ENCODE measurements around the gene USP5. TPM values are rescaled to one million over a fixed set of nuclear protein-coding genes. Genes with fewer than 3 reads are reported as not detected.

The USP5 gene
- total and polyA plus RNA-seq, 2 experiments from 2014 or later: 61.6 to 78.9 TPM

DNA sequence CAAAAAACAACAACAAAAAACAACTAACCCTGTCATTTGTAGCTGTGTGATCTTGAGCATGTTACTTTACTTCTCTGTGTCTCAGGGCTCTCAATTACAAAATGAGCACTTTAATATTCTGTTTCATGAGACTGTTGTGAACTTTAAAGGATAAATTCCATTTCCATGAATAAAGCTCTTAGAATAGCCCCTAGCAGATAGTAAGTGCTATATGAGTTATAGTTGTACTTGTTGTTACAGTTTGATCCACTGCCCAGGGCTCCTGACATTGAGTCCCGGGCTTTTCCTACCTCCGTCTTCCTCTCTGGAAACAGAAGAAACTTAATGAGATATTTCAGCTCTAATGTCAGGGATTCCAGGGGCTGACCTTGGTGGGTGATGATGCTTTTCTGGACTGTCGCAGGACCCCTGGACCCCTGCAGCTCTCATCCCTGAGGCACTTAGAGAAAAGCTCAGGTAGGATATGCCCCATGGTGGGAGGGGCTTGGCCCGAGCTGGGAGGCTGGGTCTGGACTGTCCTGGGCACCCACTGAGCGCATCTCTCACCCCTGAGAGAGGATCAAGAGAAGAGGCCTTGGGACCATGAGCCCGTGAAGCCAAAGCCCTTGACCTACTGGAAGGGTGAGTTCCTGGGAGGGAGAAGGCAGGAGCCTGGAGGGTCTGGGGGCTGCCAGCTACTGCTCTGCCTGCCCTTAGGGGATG, 18.6 kb upstream of the USP5 start:
- no peak overlapping the region for H3K4me2 ChIP-seq
- no peak overlapping the region for H2AFZ ChIP-seq
- no peaks in the 10 kb centered on the region for H3K4me1 ChIP-seq (ENCODE audit: insufficient read depth)
- 90% methylated on average over 6 of the region's 6 CpGs for WGBS (ENCODE audit: low lambda C conversion rate, missing lambda C conversion rate)
- no peak for TF ChIP-seq EZH2 (IDR thresholded peaks at IDR 0.05; ENCODE audit: borderline replicate concordance)
- TF ChIP-seq, protein P1, sequence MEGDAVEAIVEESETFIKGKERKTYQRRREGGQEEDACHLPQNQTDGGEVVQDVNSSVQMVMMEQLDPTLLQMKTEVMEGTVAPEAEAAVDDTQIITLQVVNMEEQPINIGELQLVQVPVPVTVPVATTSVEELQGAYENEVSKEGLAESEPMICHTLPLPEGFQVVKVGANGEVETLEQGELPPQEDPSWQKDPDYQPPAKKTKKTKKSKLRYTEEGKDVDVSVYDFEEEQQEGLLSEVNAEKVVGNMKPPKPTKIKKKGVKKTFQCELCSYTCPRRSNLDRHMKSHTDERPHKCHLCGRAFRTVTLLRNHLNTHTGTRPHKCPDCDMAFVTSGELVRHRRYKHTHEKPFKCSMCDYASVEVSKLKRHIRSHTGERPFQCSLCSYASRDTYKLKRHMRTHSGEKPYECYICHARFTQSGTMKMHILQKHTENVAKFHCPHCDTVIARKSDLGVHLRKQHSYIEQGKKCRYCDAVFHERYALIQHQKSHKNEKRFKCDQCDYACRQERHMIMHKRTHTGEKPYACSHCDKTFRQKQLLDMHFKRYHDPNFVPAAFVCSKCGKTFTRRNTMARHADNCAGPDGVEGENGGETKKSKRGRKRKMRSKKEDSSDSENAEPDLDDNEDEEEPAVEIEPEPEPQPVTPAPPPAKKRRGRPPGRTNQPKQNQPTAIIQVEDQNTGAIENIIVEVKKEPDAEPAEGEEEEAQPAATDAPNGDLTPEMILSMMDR (IDR thresholded peaks at IDR 0.05; ENCODE audit: poor library complexity): no peak
- H3K4me3 ChIP-seq: no peak overlapping the region
- H3K79me2 ChIP-seq: peaks cover 6% of the 10 kb centered on the region
- no peaks in the 10 kb centered on the region for H3K27me3 ChIP-seq
- no peaks in the 10 kb centered on the region for H3K9me3 ChIP-seq (ENCODE audit: low read depth)
- H3K36me3 ChIP-seq (replicated peaks; ENCODE audit: insufficient read depth, low read depth): no peaks in the 10 kb centered on the region
- H4K20me1 ChIP-seq (ENCODE audit: insufficient read depth, poor library complexity, severe bottlenecking): no peaks in the 10 kb centered on the region
- no peaks in the 10 kb centered on the region for H3K9me2 ChIP-seq (replicated peaks; ENCODE audit: insufficient read depth)
- DNase-seq (ENCODE audit: low spot score): no peak
- H3K27ac ChIP-seq: no peak overlapping the region

DNA sequence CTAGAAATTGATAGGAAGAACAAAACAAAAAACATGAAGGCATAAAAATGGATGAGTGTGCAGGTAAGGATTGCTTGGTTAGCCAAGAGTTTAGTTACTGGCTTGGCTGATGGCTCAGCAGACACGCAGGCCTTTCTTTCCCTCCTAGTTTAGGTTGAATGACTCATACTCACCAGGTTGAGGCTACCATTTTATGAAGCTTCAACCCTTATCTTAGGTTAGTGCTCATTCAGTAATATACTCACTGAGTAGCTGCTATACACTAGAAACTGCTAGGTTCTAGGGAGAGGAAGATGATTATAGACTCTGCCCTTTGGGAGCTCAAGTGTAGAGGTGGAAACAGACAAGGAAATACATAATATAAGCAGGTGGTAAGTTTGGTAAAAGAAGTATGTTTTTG, 17.7 kb upstream of the USP5 start:
- TF ChIP-seq EZH2phosphoT487 (IDR thresholded peaks at IDR 0.05; ENCODE audit: low read depth, severe bottlenecking, unreplicated experiment) (no peak), EZH2 (IDR thresholded peaks at IDR 0.05; ENCODE audit: borderline replicate concordance) (no peak)
- TF ChIP-seq, protein P1 (IDR thresholded peaks at IDR 0.05; ENCODE audit: poor library complexity): no peak
- no peaks in the 10 kb centered on the region for H3K27me3 ChIP-seq
- H3K79me2 ChIP-seq: no peaks in the 10 kb centered on the region
- no peaks in the 10 kb centered on the region for H3K4me1 ChIP-seq (ENCODE audit: insufficient read depth)
- no peak overlapping the region for H2AFZ ChIP-seq
- H3K27ac ChIP-seq: peak overlapping the region; percentile 55
- H3K9me2 ChIP-seq (replicated peaks; ENCODE audit: insufficient read depth): no peaks in the 10 kb centered on the region
- no peaks in the 10 kb centered on the region for H4K20me1 ChIP-seq (ENCODE audit: insufficient read depth, poor library complexity, severe bottlenecking)
- H3K36me3 ChIP-seq (replicated peaks; ENCODE audit: insufficient read depth, low read depth): no peaks in the 10 kb centered on the region
- H3K9me3 ChIP-seq (ENCODE audit: low read depth): no peaks in the 10 kb centered on the region
- DNase-seq (ENCODE audit: low spot score): no peak
- H3K4me3 ChIP-seq: no peak overlapping the region
- 87% methylated on average over 1 of the region's 1 CpG for WGBS (ENCODE audit: low lambda C conversion rate, missing lambda C conversion rate)
- H3K4me2 ChIP-seq: no peak overlapping the region

DNA sequence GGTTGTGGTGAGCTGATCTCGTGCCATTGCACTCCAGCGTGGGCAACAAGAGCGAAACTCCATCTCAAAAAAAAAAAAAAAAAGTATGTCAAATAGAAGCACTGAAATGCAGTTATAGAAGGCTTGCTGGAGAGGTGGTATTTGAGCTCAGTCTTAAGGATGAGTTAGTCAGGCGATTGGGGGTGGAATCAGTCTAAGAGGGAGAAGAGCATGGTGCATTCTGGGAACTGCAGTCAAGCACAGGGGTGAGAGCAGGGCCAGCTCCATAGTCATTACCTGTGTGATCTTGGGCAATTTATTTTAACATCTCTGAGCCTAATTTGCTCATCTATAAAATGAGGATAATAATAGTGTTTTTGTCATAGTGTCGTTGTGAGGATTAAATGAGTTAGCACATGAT, 17.1 kb upstream of the USP5 start:
- no peak overlapping the region for H3K4me3 ChIP-seq
- 88% methylated on average over 5 of the region's 5 CpGs for WGBS (ENCODE audit: low lambda C conversion rate, missing lambda C conversion rate)
- no peaks in the 10 kb centered on the region for H3K27me3 ChIP-seq
- H3K4me2 ChIP-seq: no peak overlapping the region
- H4K20me1 ChIP-seq (ENCODE audit: insufficient read depth, poor library complexity, severe bottlenecking): no peaks in the 10 kb centered on the region
- TF ChIP-seq, protein P1 (IDR thresholded peaks at IDR 0.05; ENCODE audit: poor library complexity): no peak
- no peak for TF ChIP-seq EZH2 (IDR thresholded peaks at IDR 0.05; ENCODE audit: borderline replicate concordance)
- TF ChIP-seq EZH2phosphoT487 (IDR thresholded peaks at IDR 0.05; ENCODE audit: low read depth, severe bottlenecking, unreplicated experiment): no peak
- peak overlapping the region; percentile 55 for H3K27ac ChIP-seq
- no peaks in the 10 kb centered on the region for H3K9me3 ChIP-seq (ENCODE audit: low read depth)
- H3K4me1 ChIP-seq (ENCODE audit: insufficient read depth): no peaks in the 10 kb centered on the region
- H3K9me2 ChIP-seq (replicated peaks; ENCODE audit: insufficient read depth): no peaks in the 10 kb centered on the region
- H3K36me3 ChIP-seq (replicated peaks; ENCODE audit: insufficient read depth, low read depth): no peaks in the 10 kb centered on the region
- no peak overlapping the region for H2AFZ ChIP-seq
- no peak for DNase-seq (ENCODE audit: low spot score)
- H3K79me2 ChIP-seq: no peaks in the 10 kb centered on the region

Data from hepatocyte (in vitro differentiated cells).